Activated CD4-positive, alpha-beta T cell treated with anti-CD3 and anti-CD28 coated beads, Interleukin-2, amount 50 U/mL, for 1 hour (primary cell): ENCODE measurements around the gene TCF7L2.

Source experiments
- DNase-seq: peaks from one replicate; pipeline ENCODE4 v3.0.0-alpha.2; 2020

Gene TCF7L2

DNA sequence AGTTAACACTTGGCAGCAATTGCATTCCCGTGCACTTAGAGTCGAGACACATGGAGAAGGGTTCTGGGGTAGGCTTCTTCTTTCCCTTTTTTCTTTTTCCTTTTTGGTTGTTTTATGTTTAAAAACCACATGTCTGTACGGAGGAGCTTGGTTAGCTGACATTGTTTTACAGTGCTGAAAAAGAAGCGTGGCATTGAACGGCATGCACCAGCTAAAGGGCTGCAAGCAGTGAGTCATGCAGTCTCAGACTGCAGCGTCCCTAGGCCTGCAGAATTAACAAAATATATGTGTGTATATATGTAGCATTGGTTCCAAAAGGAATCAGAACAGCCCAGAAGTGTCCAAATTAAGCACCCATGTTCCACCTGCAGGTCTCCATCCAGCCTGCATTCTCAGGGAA lies 211.0 kb downstream of the TCF7L2 start:
- no peak for DNase-seq

DNA sequence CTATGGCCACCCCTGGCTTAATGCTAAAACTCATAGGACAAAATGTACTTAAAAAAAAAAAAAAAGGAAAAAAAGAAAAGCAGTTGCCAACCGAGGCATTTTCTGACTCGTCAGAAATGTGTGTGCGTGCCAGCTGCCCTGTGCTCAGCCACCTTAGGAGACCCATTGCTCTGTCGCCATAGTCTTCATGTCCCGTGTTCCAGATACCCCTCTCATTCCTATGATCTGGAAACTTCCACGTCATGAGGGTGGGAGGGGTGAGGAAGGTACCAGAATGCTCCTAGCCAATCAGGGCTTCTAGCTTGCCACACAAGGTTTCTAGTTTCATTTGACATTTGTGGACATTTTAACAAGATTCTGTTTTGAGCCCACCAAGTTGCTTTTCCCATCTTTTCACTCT lies 212.9 kb downstream of the TCF7L2 start:
- DNase-seq, result no peak

DNA sequence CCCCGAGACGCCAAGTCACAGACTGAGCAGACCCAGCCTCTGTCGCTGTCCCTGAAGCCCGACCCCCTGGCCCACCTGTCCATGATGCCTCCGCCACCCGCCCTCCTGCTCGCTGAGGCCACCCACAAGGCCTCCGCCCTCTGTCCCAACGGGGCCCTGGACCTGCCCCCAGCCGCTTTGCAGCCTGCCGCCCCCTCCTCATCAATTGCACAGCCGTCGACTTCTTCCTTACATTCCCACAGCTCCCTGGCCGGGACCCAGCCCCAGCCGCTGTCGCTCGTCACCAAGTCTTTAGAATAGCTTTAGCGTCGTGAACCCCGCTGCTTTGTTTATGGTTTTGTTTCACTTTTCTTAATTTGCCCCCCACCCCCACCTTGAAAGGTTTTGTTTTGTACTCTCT lies 215.6 kb downstream of the TCF7L2 start:
- DNase-seq, result no peak

DNA sequence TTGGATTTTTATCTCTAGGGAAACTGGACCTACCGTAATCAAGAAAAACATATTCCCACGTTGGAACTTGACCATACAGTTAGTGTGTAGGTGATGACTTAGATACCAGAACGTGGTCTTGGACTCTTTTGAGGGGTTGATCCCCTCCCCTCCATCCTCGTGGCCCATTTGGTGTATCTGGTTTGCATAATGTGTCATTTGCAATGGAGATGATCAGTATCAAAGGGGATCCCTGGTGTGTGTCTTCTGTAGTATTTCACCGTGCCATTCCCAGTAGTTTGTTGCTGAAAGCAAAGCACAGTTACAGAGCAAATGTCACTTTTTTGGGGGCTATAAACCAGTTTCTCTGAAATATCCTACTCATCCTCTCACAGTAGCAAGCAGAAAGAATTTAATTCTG lies 217.7 kb downstream of the TCF7L2 start:
- no peak for DNase-seq

DNA sequence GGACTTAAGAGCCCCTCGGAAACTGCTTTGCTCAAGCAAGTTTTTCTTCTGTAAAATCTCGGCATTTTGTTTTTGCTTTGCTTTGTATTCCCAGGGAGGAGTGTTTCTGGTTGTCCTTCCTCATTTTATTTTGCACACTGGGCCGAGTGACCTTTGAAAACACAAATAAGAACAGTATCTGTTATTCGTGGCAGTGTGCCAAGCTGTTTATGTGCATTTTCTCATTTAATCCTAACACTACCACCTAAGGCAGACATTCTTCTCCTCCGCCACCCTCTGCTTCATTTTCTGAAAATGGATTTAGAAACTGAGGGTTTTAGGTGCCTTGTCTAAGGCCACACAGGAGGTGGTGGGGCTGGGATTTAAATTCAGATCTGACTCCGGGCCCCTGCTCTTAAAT lies 218.5 kb downstream of the TCF7L2 start:
- DNase-seq, result no peak

DNA sequence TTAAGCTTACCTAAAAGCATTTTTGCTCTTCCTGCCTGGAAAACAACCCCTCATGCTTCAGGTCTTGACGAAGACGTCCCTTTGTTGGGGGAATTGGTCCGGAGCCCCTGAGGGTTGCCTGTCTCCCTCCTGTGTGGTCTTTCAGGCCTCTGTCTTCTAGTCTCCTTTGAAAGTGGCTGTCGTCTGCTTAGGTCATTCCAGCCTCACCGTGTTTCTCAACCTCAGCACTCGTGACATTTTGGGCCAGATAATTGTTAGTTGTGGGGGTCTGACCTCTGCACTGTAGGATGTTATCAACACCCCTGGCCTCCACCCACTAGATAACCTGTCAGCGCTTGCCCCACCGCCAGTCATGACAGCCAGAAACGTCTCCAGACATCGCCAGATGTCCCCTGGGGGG lies 219.1 kb downstream of the TCF7L2 start:
- no peak for DNase-seq

DNA sequence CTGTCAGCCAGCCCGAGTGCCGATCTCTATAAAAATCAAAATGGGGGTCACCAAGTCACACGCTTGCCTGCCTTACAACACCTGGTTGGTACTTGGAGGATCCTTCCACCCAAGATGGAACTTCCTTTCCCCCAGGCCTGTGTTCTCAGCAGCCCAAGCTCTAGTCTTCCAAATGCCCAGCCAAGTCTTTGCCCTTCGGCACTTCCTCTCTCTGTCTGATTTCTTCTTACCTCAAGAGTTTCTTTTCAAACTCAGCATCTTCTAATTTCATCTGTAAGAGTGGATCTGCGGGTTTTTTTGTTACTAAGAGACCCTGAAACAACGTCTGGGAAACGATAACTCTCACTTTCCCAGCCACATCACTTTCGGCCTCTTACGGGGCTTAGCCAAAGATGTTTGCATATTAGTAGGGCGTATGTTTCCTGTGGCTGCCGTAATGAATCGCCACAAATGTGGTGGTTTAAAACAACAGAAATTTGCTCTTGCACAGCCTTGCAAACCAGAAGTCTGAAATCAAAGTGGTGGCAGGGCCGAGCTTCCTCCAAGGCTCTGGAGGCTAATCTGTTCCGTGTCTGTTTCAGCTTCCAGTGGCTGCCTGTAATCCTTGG lies 219.9 kb downstream of the TCF7L2 start:
- no peak for DNase-seq

DNA sequence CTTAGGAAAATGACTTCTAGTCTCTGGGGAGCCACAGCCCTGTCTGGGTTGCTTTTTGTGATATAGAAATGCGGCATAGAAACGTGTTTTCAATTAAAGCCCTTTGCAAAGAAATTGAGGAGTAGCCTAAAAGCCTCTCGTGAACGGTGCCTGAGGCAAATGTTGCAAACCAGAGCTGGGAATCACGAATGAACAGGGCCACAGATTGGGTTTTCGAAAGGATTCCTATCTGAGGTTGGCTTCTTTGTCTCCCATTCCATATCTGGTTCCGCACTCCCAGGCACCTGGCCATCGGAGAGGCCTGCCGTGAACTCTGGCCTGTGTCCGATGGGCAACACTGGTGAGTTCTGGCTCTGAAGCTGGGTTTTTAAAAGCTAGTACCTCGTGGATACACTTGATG lies 221.6 kb downstream of the TCF7L2 start:
- DNase-seq, result no peak

DNA sequence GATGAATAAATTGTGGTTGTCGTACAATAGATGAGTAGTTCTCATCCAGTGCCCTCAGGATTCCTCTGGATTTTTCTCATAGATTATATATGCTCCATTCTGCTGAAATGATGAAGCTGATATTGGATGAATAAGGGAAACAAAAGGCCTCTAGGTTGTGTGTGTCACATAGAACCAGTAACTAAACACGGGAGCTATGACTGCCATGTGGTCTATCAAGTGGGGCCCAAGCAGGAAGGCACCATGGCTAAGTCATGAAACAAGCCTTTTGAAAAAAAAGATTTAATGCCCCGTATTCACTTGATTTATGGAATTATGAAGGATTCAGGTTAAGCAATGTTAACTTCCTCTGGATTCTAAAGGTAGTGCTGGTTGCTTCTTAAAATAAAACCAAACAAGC lies 225.1 kb downstream of the TCF7L2 start:
- no peak for DNase-seq

DNA sequence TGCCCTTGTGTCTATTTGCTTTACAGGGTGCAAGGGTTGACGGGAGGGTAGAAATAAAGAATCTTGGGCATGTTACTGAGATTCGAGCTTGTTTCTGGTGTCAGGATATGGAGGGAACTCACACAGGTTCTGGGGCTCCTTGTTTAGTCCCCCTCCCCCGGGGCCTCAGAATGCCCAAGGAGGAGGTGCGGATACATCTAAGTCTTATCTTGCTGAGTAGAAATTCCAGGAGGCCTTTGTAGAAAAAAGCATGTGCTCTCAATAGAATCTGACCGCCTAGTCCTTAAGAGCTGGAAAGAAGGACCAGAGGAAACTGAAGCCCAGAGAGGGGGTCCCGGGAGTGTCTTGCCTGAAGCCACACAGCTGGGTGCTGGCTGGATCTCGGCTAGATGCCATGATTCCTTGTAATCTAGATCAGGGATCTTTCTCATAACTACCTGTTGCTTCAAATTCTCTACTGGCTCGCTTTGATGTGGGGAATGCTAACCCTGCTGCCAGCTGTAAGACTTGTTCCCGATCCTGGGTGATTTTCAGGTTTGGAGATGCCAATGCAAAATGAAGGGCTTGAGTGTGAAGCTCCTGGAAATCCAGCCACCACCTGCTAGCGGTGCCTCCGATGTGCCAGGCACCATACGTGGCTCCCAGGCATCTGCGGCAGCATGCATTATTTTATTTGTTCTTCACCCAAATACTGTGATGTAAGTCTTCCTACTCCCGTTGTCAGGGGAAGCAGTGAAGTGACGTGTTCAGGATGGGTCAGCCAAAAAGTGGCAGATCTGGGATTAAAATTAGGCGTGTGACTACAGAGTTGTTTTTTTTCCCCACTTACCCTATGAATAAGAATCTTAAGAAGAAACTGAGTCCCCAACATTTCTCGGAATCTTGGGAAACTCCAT lies 226.0 kb downstream of the TCF7L2 start:
- DNase-seq, result no peak

DNA sequence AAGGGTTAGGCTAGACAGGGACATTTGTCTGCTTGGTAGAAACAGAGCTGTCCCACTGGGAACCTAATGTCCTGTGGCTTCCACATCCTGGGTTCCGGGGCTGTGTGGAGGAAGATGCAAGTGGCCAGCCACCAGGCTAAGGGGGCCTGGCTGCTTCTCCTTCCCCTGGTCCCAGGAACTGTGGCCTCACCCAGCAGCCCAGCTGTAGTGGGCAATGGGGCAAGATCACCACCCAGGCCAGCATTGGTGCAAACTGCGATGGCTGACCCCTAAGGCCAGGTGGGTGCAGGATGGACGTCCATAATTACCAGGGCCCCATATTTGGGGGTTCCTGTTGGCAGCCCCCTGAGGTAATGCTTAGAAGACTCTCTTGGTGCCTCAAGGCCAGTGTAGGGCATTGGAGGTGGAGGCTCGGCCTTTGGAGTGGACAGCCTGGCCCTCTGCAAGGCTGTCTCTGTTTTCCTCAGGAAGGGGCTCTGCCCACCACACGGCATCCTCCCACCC lies 226.7 kb downstream of the TCF7L2 start:
- DNase-seq, result no peak

DNA sequence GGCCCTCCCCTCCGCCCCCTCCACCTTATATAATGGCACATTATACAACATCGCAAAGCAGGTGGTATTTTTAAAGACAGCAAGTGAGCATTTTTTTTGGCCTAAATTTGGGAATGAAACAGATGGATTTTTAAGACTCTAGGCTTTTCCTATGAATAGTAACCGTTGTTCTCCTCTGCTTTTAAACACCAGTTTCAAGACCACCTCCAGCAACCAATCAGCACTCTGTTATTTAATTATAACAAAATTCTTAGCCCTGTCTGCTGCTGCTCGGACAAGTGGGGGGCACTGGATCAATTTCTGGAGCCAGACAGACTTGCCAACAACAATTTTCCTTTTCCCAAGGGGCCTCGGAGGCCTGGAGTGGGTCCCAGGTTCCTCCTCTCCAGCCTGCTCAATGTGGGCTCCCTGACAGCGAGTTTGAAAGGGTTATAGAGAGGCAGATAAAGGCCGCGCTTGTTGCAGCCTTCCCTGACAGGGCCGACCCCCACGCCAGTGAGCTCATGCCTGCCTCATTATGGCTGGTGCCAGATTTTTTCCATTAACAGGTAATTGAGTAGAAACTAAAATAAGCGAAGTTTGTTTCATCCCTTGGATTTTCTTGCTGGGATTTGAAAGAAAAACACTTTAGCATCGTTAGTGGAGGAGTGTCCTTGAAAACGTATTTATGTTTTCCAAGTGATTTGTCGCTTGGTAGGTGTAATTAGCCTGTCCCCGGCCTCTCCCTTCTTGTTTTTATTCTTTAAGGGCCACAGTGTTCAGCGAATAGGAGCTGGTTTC lies 227.3 kb downstream of the TCF7L2 start:
- no peak for DNase-seq

DNA sequence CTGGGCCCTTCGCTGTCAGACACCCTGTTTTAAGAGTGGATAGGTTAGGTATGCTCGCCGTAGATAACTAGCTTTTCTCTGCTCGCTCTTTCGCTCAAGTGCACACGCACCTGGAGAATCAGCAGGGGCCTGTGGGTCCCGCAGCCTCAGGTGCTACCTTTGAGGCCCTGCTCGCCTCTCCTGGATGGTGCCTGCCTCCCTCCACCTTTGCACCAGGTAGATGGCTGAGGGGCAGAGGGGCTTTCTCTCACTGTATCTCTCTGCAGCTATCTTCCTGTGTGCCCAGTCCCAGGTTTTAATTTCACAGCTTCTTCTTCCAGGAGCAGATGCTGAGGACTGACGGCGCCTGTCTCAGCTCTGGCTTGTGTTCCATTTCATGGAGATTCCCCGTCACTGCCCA lies 227.9 kb downstream of the TCF7L2 start:
- DNase-seq, result no peak

DNA sequence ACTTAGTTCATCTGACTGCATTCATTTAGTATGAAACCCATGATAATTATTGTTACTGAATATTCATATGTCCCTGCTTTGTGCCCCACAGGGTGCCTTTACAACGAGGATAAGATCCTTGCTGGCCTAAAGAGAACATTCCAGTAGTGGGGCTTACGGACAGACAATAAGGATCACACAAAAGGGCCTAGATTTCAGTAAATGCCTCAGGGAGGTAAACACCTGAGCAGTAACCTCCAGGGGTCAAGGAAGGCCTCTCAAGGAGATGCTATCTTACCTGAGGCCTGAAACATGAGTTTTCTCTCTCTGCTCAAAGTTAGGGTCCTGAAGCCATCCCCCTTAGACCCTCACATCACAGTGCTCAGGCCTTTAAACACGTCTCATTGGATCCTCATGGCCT lies 228.7 kb downstream of the TCF7L2 start:
- DNase-seq, result no peak

DNA sequence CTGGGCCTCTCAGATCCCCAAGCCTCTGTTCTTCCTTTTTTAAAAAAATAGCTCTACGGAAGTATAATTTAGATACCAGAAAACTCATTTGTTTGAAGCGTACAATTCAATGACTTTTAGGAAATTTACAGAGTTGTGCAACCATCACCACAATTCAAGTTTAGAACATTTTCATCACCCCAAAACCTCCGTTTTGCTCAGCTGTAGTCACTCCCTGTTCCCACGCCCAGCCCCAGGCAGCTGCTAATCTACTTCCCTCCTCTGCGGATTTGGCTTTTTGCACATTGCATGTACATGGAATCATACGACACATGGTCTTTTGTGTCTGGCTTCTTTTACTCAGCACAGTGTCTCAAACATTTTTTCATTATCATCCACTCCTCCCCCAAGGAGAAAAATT lies 229.2 kb downstream of the TCF7L2 start:
- no peak for DNase-seq

DNA sequence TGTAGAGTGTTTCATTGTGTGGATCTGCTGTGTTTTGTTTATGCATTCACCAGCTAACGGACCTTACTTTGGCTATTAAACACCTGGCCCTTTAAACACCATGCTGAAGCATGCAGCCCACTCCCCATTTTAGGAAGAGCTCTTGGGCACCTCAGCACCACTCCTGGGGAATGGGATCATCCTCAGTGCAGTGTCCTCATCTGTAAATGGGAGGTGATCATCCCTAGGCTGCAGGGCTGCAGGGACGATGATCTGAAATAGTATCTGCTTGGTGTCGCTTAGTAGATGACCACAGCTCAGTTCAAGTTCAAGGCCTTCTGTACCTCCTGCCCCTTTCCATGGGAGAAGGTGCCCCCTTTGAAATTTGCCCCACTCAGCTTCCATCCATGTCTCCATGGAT lies 229.9 kb downstream of the TCF7L2 start:
- DNase-seq, result no peak

DNA sequence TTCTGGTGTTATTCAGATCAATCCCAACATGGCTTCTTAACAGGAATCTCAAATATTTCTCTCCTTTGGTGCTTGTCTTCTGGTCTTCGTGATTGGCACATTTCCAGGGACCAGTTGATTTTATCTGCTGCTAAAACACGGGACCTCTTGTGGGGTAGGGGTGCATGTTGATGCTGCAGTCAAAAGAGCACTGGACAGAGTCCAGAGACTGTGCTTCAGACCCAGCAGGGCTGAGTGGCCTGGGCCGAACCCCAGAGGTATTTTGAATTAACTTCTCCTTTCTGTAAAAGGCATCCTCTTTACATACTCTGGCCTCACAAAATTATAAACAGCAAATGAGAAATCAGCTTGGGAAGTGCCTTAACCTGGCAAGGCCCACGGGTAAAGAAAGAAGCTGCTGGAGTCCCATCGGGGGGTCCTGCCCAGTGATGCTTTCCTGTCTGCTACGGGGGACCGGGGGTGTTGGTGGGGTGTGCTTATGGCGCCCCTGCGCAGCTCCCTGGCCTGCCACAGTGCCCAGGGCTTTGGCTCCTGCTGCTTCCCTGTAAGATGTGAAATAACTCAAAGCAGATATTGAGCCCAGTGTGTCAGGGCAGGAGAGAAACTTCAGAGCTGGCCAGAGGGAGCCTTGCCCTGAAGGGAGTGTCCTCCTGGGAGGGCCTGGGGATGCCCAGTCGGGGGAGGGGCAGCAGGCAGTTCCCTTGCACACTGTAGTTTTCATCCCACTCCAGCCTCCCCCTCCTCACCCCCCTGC lies 230.5 kb downstream of the TCF7L2 start:
- no peak for DNase-seq

DNA sequence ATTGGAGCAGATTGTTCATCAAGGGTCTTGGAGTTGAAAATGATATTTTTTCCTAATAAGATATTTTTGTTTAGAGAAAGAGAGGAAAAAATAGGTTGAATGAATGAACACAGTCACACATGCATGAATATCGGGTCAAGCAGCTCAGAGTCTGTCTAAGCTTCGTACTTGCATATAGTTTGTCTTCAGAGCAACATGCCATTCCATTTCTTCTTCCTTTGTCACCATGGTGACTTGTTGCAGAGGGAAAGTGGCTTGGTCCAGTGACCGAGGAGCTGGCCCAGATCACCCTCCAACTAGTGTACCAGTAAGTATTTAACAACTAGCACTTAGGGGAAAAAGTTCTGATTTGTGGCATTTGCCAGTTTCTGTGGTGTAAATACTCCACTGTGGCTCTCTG lies 232.1 kb downstream of the TCF7L2 start:
- DNase-seq, result no peak

DNA sequence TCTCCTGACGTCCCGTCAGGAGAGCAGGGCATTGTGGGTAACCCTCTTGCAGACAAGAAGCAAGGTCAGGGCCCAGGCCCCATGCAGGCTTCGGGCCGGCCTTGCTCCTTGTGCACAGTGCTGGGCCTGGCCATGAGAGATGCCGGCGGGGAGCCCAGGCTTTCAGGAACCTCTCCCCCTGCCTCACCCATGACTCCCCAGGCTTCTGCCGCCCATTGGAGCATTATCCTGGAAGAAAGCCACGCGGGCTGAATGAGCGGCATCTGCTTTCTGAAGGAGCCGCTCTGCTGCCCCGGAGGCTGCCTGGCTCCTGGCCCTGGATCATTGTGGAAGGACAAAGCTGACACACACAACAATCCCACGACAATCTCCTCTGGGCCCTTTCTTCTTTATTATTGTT lies 233.5 kb downstream of the TCF7L2 start:
- no peak for DNase-seq

DNA sequence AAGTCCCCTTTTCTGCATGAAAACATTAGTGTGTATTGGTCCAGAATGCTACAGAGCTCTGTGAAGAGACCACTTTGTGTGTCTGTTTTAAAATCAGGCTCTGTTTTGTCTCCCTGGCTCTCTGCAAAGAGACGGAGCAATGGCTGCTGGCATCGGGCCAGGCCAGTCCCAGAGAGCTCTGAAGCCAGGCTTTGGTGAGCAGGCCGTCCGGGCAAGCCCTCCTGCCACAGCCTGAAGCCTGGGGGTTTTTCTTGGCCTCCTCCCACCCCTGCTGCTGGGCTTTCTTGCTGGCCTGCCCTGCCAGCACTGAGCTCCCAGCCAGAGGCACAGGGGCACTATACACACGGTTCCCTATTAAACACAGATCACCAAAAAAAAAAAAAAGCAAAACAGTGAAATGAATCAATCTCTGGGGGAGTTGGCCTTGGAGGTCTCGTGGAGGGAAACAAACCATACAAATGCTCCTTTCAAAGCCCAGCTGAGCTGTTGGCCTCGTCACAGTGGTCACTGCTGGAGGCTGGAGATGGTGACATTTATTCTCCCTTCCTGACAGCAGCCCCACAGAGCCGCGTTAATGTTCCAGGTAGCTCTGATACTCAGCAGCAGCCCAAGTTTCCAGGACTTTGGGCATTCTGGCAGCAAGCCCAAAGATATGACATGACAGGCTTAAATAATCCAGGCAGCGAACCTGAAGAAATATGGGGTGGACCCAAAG lies 237.2 kb downstream of the TCF7L2 start:
- DNase-seq, result no peak

DNA sequence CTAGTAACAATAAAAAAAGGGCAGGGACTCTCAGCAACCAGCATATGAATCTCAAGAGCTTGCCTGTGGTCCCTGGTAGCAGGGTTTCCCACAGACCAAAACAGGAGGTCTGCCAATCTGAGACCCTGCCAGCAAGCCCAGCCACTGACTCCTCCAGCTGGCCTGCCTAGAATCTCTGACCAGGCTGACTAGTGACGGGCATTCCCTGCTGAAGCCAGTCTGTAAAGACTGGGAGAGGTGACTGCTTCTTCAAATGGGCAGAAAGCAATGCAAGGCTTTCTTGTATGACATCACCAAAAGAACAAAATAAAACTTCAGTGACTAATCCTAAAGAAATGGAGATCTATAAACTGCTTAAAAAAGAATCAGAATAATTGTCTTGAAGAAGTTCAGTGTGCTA lies 249.4 kb downstream of the TCF7L2 start:
- DNase-seq, result no peak

DNA sequence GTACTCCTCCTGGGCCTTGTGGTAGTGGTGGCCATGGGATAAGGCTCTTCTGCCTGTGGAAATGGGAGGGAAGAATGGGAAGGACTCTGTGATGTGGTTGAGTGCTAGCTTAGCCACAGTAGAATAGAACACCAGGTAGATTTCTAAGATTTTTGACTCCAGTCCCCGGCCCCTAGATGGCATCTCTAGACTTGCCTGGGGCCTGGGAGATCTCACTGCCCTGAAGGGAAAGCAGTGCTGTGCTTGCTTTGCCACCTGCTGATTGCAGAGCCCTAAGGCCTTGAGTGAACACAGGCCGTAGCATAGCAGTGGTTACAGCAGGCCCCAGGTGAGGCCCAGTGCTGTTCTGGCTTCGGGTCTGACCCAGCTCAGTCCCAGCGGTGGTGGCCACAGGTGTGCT lies 252.0 kb downstream of the TCF7L2 start:
- DNase-seq, result no peak
